Upper lobe of left lung (tissue), 6 donors: ENCODE results near the gene MYO5B. TPM values are rescaled to one million over a fixed set of nuclear protein-coding genes. Genes with fewer than 3 reads are reported as not detected.

Experiments
- ATAC-seq, 2 donors: fragments of 200-7000 bp; cut with Tn5 transposase; one replicate each; pipeline ENCODE4 v1.9.1; 2022; ENCODE audit warnings: mild to moderate bottlenecking in 2 of 2, moderate library complexity in 2 of 2; ENCODE audit not compliant: low FRiP score in 2 of 2
- DNase-seq, 2 donors: peaks; one replicate each; pipeline ENCODE4 v3.0.0-alpha.2; 2019 to 2020
- H3K27ac ChIP-seq, 4 donors: fragments of 200-600 bp; sonication (generic); one replicate each; pipeline ENCODE4 v1.5.1; 2016 to 2019
- H3K27me3 ChIP-seq, 4 donors: fragments of 200-600 bp; sonication (generic); one replicate each; pipeline ENCODE4 v1.5.1; 2017 to 2019
- H3K36me3 ChIP-seq, 4 donors: fragments of 200-600 bp; sonication (generic); one replicate each; pipeline ENCODE4 v1.5.1; 2016 to 2019
- H3K4me1 ChIP-seq, 4 donors: fragments of 200-600 bp; sonication (generic); one replicate each; pipeline ENCODE4 v1.5.1; 2018 to 2019
- H3K4me3 ChIP-seq, 4 donors: fragments of 200-600 bp; sonication (generic); one replicate each; pipeline ENCODE4 v1.5.1; 2017 to 2019; ENCODE audit warnings: mild to moderate bottlenecking in 2 of 4, moderate library complexity in 1 of 4
- H3K9me3 ChIP-seq, 4 donors: fragments of 200-600 bp; sonication (generic); one replicate each; pipeline ENCODE4 v1.5.1; 2018 to 2019
- EP300 ChIP-seq, 4 donors: sonication (generic); formaldehyde crosslinking; IDR thresholded peaks; one replicate each; pipeline ENCODE4 v1.5.1; 2017; ENCODE audit warnings: antibody characterized with exemption in 4 of 4, control low read depth in 2 of 4
- POLR2A ChIP-seq, 4 donors: fragments of 450-650 bp; IDR thresholded peaks; one replicate each; pipeline ENCODE4 v1.5.1; 2016 to 2017; ENCODE audit warnings: antibody characterized with exemption in 4 of 4, mild to moderate bottlenecking in 2 of 4
- POLR2AphosphoS5 ChIP-seq, 2 donors: sonication (generic); formaldehyde crosslinking; IDR thresholded peaks; one replicate each; pipeline ENCODE4 v1.5.1; 2017; ENCODE audit warnings: antibody characterized with exemption in 2 of 2
- WGBS, 2 donors: methylation state at CpG; one replicate each; pipeline ENCODE4 v1.1.5; 2017 to 2018; 5-methylcytosine and 5-hydroxymethylcytosine counted together
- total RNA-seq, 6 donors: library from RNA; depleted of rRNA in 4 of 6; stranded (reverse); fragments of >200 nt in 4 of 6; gene quantifications; one replicate each; pipeline versions ENCODE4 v1.1.0 to v1.2.1, GENCODE V29; 2016 to 2021
- TF ChIP-seq, protein P1 (sequence below), 6 experiments: fragments of 450-650 bp in 4 of 6; fragments of 200-600 bp in 2 of 6; sonication (generic) in 2 of 6; IDR thresholded peaks; one replicate each; pipeline ENCODE4 v1.5.1; 2016 to 2019; ENCODE audit warnings: antibody characterized with exemption in 6 of 6
- donor health status: DM: no; HTN: no; CAD: no; lungs with moderate emphysema.
- donor health status: DM: no; HTN: yes; CAD: no; lungs with severe emphysema.

Gene MYO5B
- total RNA-seq, 6 donors from 2014 or later: 25.4 to 95.2 (median 49.6) TPM

DNA sequence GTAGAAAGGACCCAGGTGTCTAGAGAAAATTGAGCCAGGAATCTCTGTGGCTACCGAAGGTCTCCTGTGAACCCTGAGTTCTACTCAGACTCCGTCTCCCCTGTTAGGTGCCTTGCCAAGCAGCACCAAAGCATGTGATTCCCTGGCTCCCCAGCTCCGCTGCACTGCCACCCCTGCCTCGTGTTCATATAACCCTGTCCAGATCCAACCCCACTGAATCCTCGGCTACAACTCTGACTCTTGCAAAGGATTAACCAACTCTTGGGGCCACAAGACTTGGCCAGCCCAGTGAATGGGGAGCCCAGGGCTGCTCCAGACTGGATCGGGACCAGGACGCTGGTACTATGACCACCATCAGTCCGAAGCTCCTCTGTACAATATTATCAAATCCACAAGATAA, 344.3 kb downstream of the MYO5B start:
- Histone ChIP-seq H3K36me3 (no peaks in the 10 kb centered on the region), H3K27me3 (no peaks in the 10 kb centered on the region), H3K27ac (no peak overlapping the region), H3K9me3 (no peaks in the 10 kb centered on the region), H3K4me1 (peaks cover 0 to 7% (median 3%) of the 10 kb centered on the region in 4 donors), H3K4me3 (no peak overlapping the region)
- ATAC-seq (no peak), DNase-seq (no peak)
- no peak for TF ChIP-seq POLR2AphosphoS5 (IDR thresholded peaks at IDR 0.05)
- TF ChIP-seq EP300 (IDR thresholded peaks at IDR 0.05): no peak
- TF ChIP-seq POLR2A (IDR thresholded peaks at IDR 0.05): no peak
- TF ChIP-seq, protein P1, sequence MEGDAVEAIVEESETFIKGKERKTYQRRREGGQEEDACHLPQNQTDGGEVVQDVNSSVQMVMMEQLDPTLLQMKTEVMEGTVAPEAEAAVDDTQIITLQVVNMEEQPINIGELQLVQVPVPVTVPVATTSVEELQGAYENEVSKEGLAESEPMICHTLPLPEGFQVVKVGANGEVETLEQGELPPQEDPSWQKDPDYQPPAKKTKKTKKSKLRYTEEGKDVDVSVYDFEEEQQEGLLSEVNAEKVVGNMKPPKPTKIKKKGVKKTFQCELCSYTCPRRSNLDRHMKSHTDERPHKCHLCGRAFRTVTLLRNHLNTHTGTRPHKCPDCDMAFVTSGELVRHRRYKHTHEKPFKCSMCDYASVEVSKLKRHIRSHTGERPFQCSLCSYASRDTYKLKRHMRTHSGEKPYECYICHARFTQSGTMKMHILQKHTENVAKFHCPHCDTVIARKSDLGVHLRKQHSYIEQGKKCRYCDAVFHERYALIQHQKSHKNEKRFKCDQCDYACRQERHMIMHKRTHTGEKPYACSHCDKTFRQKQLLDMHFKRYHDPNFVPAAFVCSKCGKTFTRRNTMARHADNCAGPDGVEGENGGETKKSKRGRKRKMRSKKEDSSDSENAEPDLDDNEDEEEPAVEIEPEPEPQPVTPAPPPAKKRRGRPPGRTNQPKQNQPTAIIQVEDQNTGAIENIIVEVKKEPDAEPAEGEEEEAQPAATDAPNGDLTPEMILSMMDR (IDR thresholded peaks at IDR 0.05): no peak
- WGBS, 2 donors: 91 to 93% methylated on average over 8 of the region's 8 CpGs

DNA sequence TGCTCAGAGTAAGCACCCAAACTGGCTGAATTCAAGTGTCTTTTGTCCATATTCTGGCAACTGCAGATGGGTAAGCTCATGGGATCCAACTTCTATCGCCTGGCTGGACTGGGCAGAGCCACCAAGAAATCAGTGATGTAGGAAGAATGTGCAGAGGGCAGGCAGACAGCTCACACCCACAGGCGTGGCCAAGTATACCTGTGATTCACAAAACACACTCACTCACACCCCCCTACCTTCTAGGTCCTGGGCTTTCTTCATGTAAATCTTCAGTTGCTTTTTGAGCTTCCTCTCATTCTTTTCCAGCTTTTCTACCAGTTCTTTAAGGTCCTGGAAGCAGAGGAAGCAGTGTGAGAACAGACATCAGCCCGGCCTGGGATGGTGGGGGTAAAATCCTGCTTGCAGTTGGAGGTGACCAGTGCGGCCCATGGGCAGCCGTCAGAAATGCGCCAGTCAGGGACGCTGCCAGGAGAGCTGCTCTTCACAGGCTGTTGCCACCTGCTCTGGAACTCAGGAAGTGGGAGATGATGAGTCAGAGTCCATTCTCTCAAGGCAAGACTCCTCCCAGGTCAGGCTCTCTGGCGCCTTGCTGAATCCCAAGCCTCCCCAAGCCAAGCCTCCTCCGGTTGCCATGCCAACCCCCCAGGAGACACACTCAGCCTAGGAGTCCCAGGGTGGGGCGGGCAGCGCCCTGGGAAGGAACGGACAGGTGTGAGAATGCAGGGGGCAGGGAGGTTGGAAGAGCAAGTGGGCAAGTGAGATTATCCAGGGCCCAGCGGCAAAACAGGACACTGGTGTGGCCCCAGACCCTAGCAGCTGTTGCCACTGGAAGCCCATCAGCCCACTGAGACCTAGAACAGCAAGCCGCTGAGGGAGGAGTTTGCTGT, 345.4 kb downstream of the MYO5B start:
- 48 to 53% methylated on average over 11 to 14 of the region's 14 CpGs for WGBS, 2 donors
- no peak overlapping the region for H3K4me3 ChIP-seq
- peak overlapping the region in 1 of 4 donors; percentile 33 for H3K27ac ChIP-seq
- no peaks in the 10 kb centered on the region for H3K27me3 ChIP-seq
- H3K9me3 ChIP-seq: no peaks in the 10 kb centered on the region
- H3K36me3 ChIP-seq: no peaks in the 10 kb centered on the region
- DNase-seq (peak; percentile 71 to 77), ATAC-seq (peak; percentile 61 to 86)
- peak in 1 of 2 donors; percentile 40 for TF ChIP-seq POLR2AphosphoS5 (IDR thresholded peaks at IDR 0.05)
- TF ChIP-seq, protein P1 (IDR thresholded peaks at IDR 0.05): no peak
- peaks cover 0 to 7% (median 3%) of the 10 kb centered on the region in 4 donors for H3K4me1 ChIP-seq

DNA sequence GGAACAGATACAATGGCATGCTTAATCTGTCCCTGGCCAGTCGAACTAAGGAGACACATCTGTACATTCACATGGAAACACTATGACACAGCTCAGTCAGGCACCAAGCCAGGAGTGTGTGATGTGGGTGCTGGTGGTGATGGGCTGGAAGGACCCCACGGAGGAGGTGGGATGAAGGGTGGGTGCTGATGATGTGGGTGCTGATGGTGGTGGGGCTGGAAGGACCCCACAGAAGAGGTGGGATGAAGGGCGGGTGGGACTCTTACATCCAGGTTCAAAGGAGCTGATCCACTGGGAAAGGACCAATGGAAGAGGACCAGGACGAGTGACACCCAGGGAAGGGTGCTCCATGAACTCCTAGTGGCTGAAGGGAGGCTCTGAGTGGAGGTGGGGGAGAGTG, 346.8 kb downstream of the MYO5B start:
- H3K36me3 ChIP-seq: no peaks in the 10 kb centered on the region
- no peak overlapping the region for H3K4me3 ChIP-seq
- WGBS, 2 donors: 72 to 88% methylated on average over 4 of the region's 4 CpGs
- ATAC-seq (no peak), DNase-seq (no peak)
- peaks cover 0 to 7% (median 3%) of the 10 kb centered on the region in 4 donors for H3K4me1 ChIP-seq
- no peaks in the 10 kb centered on the region for H3K27me3 ChIP-seq
- H3K27ac ChIP-seq: peak overlapping the region in 1 of 4 donors; percentile 13
- no peaks in the 10 kb centered on the region for H3K9me3 ChIP-seq
- TF ChIP-seq POLR2A (IDR thresholded peaks at IDR 0.05) (no peak), POLR2AphosphoS5 (IDR thresholded peaks at IDR 0.05) (no peak), EP300 (IDR thresholded peaks at IDR 0.05) (no peak)
- TF ChIP-seq, protein P1 (IDR thresholded peaks at IDR 0.05): no peak

DNA sequence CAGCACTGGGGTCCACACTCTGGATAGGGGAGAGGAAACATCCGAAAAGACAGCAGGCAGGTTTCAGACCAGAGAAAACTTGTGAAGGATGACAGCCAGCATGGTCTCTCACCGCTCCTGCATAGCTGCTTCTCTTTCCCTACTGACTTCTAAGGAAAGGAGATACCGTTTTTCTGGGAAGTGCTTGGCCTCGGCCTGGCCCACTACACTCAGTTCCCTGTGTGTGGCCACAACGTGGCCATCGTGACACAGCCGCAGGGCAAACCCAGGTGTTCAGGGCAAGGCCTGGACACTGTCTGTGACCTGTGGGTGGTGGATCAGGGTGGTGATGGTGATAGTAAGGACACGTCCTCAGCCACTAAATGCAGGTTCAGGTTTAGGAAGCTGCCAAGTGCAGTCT, 347.4 kb downstream of the MYO5B start:
- no peak overlapping the region for H3K4me3 ChIP-seq
- H3K36me3 ChIP-seq: no peaks in the 10 kb centered on the region
- no peaks in the 10 kb centered on the region for H3K27me3 ChIP-seq
- H3K4me1 ChIP-seq: peaks cover 0 to 7% (median 3%) of the 10 kb centered on the region in 4 donors
- 93 to 100% methylated on average over 4 to 8 of the region's 8 CpGs for WGBS, 2 donors
- TF ChIP-seq POLR2AphosphoS5 (IDR thresholded peaks at IDR 0.05) (no peak), POLR2A (IDR thresholded peaks at IDR 0.05) (no peak), EP300 (IDR thresholded peaks at IDR 0.05) (no peak)
- TF ChIP-seq, protein P1 (IDR thresholded peaks at IDR 0.05): no peak
- ATAC-seq: no peak
- no peak overlapping the region for H3K27ac ChIP-seq
- no peaks in the 10 kb centered on the region for H3K9me3 ChIP-seq
- no peak for DNase-seq
